Measurements from ENCODE around the gene NXN. TPM values are rescaled to one million over a fixed set of nuclear protein-coding genes. Genes with fewer than 3 reads are reported as not detected.

Gene NXN
- total RNA-seq, 2 donors from 2014 or later = 124 to 201 TPM

DNA sequence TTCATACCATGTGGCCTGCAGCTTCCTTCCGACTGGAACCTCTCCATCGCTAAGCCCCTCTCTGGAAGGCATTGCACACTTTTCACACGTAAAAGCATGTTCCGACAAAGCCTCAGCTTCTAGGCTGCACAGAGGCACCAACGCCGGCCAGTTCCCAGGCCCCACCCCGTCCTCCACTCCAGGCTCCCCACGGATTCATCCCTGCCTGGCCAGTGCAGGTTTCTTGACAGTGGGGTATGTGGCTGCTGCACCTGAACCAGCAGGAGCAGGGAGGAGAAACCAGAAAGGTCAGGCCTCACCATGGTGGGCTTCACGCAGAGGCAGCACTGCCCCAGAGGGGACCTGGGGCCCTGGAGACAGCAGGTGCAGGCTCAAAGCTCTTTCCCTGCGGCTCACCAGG is 31.6 kb upstream of the NXN start:
- Mint-ChIP-seq H3K27ac (no peak overlapping the region), H3K4me1 (no peaks in the 10 kb centered on the region), H3K27me3 (ENCODE audit: insufficient read depth) (no peaks in the 10 kb centered on the region), H3K4me3 (no peak overlapping the region), H3K36me3 (ENCODE audit: low read depth) (peaks cover 2% of the 10 kb centered on the region), H3K9me3 (no peaks in the 10 kb centered on the region)
- DNase-seq = no peak
- H3K9ac ChIP-seq (ENCODE audit: extremely low read depth, low read length, poor library complexity, severe bottlenecking) = no peak overlapping the region
- WGBS, 2 experiments (ENCODE audit: insufficient coverage in 1 of 2, insufficient read length in 1 of 2) = 93 to 95% methylated on average over 6 to 10 of the region's 10 CpGs
- no peak overlapping the region for H3K27ac ChIP-seq (ENCODE audit: low read depth, low read length)
- TF ChIP-seq, protein P1, sequence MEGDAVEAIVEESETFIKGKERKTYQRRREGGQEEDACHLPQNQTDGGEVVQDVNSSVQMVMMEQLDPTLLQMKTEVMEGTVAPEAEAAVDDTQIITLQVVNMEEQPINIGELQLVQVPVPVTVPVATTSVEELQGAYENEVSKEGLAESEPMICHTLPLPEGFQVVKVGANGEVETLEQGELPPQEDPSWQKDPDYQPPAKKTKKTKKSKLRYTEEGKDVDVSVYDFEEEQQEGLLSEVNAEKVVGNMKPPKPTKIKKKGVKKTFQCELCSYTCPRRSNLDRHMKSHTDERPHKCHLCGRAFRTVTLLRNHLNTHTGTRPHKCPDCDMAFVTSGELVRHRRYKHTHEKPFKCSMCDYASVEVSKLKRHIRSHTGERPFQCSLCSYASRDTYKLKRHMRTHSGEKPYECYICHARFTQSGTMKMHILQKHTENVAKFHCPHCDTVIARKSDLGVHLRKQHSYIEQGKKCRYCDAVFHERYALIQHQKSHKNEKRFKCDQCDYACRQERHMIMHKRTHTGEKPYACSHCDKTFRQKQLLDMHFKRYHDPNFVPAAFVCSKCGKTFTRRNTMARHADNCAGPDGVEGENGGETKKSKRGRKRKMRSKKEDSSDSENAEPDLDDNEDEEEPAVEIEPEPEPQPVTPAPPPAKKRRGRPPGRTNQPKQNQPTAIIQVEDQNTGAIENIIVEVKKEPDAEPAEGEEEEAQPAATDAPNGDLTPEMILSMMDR (conservative IDR thresholded peaks at IDR 0.05) = no peak
- no peaks in the 10 kb centered on the region for H3K9me3 ChIP-seq (ENCODE audit: control insufficient read depth, low read length)
- H3K4me3 ChIP-seq (ENCODE audit: low read length) = no peak overlapping the region
- no peaks in the 10 kb centered on the region for H3K27me3 ChIP-seq (ENCODE audit: control insufficient read depth, insufficient read depth, low read length, poor library complexity, severe bottlenecking)
- H3K36me3 ChIP-seq (ENCODE audit: control insufficient read depth, insufficient read depth, low read length) = peaks cover 5% of the 10 kb centered on the region
- peaks cover 3% of the 10 kb centered on the region for H3K4me1 ChIP-seq (ENCODE audit: control insufficient read depth, insufficient read depth, low read length)

- peaks cover 8% of the 10 kb centered on the region for H3K36me3 ChIP-seq (ENCODE audit: control insufficient read depth, insufficient read depth, low read length)
- DNase-seq = no peak
- TF ChIP-seq, protein P1 (conservative IDR thresholded peaks at IDR 0.05) = no peak
- 89 to 93% methylated on average over 11 to 14 of the region's 14 CpGs for WGBS, 2 experiments (ENCODE audit: insufficient coverage in 1 of 2, insufficient read length in 1 of 2)
- Mint-ChIP-seq H3K9me3 (no peaks in the 10 kb centered on the region), H3K27me3 (ENCODE audit: insufficient read depth) (no peaks in the 10 kb centered on the region), H3K4me3 (no peak overlapping the region), H3K36me3 (ENCODE audit: low read depth) (peaks cover 4% of the 10 kb centered on the region), H3K4me1 (no peaks in the 10 kb centered on the region), H3K27ac (no peak overlapping the region)
- H3K9ac ChIP-seq (ENCODE audit: extremely low read depth, low read length, poor library complexity, severe bottlenecking) = no peak overlapping the region
- no peaks in the 10 kb centered on the region for H3K9me3 ChIP-seq (ENCODE audit: control insufficient read depth, low read length)
- H3K4me3 ChIP-seq (ENCODE audit: low read length) = no peak overlapping the region
- peaks cover 6% of the 10 kb centered on the region for H3K4me1 ChIP-seq (ENCODE audit: control insufficient read depth, insufficient read depth, low read length)
- H3K27ac ChIP-seq (ENCODE audit: low read depth, low read length) = no peak overlapping the region
- no peaks in the 10 kb centered on the region for H3K27me3 ChIP-seq (ENCODE audit: control insufficient read depth, insufficient read depth, low read length, poor library complexity, severe bottlenecking)
Observed at GRCh38 chr17:1010586-1010985, 31.0 kb upstream of the NXN start.

- Histone ChIP-seq H3K4me1 (ENCODE audit: control insufficient read depth, insufficient read depth, low read length) (peaks cover 8% of the 10 kb centered on the region), H3K9me3 (ENCODE audit: control insufficient read depth, low read length) (no peaks in the 10 kb centered on the region), H3K27ac (ENCODE audit: low read depth, low read length) (no peak overlapping the region), H3K9ac (ENCODE audit: extremely low read depth, low read length, poor library complexity, severe bottlenecking) (no peak overlapping the region), H3K27me3 (ENCODE audit: control insufficient read depth, insufficient read depth, low read length, poor library complexity, severe bottlenecking) (no peaks in the 10 kb centered on the region), H3K4me3 (ENCODE audit: low read length) (no peak overlapping the region), H3K36me3 (ENCODE audit: control insufficient read depth, insufficient read depth, low read length) (peaks cover 10% of the 10 kb centered on the region)
- Mint-ChIP-seq H3K27ac (no peak overlapping the region), H3K4me3 (no peak overlapping the region), H3K27me3 (ENCODE audit: insufficient read depth) (no peaks in the 10 kb centered on the region), H3K4me1 (no peaks in the 10 kb centered on the region), H3K9me3 (no peaks in the 10 kb centered on the region), H3K36me3 (ENCODE audit: low read depth) (peaks cover 8% of the 10 kb centered on the region)
- DNase-seq = no peak
- WGBS, 2 experiments (ENCODE audit: insufficient coverage in 1 of 2, insufficient read length in 1 of 2) = 87 to 93% methylated on average over 8 to 10 of the region's 10 CpGs
- TF ChIP-seq, protein P1 (conservative IDR thresholded peaks at IDR 0.05) = no peak
Observed at GRCh38 chr17:1010086-1010450, 30.5 kb upstream of the NXN start.
